Measurements from ENCODE around the gene TLX1. TPM values are rescaled to one million over a fixed set of nuclear protein-coding genes. Genes with fewer than 3 reads are reported as not detected.

TLX1 gene
- total and polyA plus RNA-seq, 8 donors: 0.58 to 7.0 TPM; not detected in 6

DNA sequence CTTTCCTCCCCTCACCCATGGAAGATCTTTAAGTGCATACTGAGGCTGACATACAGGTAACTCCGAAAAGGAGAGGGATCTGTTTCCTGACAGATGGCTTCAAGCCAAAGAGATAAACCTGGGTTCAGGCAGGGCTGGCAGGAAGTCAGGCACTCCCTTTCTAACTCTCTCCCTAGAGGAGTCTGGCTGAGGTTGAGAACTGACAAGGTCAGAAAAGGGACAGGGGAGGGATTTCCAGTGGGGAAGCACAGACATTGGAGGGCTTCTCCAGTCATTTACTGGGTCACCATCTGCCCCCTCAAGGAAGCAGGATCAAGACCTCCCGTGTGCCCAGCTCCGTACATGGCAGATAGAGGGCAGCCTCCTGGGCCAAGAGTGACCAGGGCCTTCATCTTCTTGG is 31.6 kb downstream of the TLX1 start:
- Histone ChIP-seq H3K4me3 (no peak overlapping the region), H3K9me3 (no peaks in the 10 kb centered on the region), H3K4me1 (peaks cover 0 to 16% (median 7%) of the 10 kb centered on the region in 4 donors), H3K27ac (no peak overlapping the region), H3K27me3 (peaks cover 0 to 93% (median 38%) of the 10 kb centered on the region in 3 donors), H3K36me3 (no peaks in the 10 kb centered on the region)
- peak in 1 of 2 donors; percentile 43 for DNase-seq
- no peak for TF ChIP-seq EP300 (IDR thresholded peaks at IDR 0.05)
- TF ChIP-seq, protein P1, sequence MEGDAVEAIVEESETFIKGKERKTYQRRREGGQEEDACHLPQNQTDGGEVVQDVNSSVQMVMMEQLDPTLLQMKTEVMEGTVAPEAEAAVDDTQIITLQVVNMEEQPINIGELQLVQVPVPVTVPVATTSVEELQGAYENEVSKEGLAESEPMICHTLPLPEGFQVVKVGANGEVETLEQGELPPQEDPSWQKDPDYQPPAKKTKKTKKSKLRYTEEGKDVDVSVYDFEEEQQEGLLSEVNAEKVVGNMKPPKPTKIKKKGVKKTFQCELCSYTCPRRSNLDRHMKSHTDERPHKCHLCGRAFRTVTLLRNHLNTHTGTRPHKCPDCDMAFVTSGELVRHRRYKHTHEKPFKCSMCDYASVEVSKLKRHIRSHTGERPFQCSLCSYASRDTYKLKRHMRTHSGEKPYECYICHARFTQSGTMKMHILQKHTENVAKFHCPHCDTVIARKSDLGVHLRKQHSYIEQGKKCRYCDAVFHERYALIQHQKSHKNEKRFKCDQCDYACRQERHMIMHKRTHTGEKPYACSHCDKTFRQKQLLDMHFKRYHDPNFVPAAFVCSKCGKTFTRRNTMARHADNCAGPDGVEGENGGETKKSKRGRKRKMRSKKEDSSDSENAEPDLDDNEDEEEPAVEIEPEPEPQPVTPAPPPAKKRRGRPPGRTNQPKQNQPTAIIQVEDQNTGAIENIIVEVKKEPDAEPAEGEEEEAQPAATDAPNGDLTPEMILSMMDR (IDR thresholded peaks at IDR 0.05): peak in 1 of 7 experiments; percentile 6
- WGBS, 5 donors: 18 to 45% (median 22%) methylated on average over 3 of the region's 3 CpGs
- intact Hi-C loops (cut with DNase I; ENCODE audit: low total_unique reads): no loop called here

DNA sequence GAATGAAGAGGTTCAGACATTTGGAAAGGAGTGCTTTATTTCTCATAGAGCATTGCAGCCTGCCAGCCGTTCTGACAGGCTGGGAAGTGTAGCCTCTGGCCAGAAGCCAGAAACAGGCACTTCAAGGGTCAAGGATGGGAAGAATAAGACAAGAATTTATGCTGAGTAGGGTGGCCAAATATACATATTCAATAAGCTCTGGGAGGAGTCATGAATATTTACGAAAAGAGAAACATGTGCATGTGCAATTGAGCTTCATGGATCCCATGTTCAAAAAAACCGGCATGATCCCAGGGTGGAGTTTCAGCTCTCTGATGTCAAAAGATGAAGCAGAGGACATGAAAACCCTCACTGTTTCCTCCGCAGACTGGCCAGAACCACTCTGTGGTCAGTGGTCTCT is 32.9 kb downstream of the TLX1 start:
- Histone ChIP-seq H3K27me3 (peaks cover 0 to 93% (median 37%) of the 10 kb centered on the region in 3 donors), H3K36me3 (no peaks in the 10 kb centered on the region), H3K27ac (no peak overlapping the region), H3K4me1 (peaks cover 0 to 16% (median 7%) of the 10 kb centered on the region in 4 donors), H3K9me3 (peaks cover 0 to 2% (median 0%) of the 10 kb centered on the region in 4 donors), H3K4me3 (no peak overlapping the region)
- DNase-seq: no peak
- TF ChIP-seq, protein P1 (IDR thresholded peaks at IDR 0.05): no peak
- TF ChIP-seq POLR2AphosphoS5 (IDR thresholded peaks at IDR 0.05) (no peak), POLR2A (IDR thresholded peaks at IDR 0.05) (no peak)
- intact Hi-C loops (cut with DNase I; ENCODE audit: low total_unique reads): no loop called here
- 44 to 57% (median 55%) methylated on average over 4 of the region's 4 CpGs for WGBS, 5 donors

DNA sequence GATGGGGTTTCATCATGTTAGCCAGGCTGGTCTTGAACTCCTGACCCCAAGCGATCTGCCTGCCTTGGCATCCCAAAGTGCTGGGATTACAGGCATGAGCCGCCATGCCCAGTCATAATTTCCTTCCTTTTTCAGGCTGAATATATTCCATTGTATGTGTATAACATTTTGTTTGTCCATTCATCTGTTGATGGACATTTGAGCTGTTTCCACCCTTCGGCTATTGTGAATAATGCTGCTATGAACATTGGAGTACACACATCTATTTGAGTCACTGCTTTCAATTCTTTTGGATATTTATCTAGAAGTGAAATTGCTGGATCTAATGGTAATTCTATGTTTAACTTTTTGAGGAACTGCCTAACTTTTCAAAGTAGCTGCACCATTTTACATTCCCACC is 34.6 kb downstream of the TLX1 start:
- Histone ChIP-seq H3K4me3 (no peak overlapping the region), H3K36me3 (no peaks in the 10 kb centered on the region), H3K9me3 (peaks cover 0 to 3% (median 0%) of the 10 kb centered on the region in 4 donors), H3K4me1 (peaks cover 0 to 16% (median 7%) of the 10 kb centered on the region in 4 donors), H3K27me3 (peaks cover 0 to 95% (median 30%) of the 10 kb centered on the region in 3 donors), H3K27ac (no peak overlapping the region)
- 73 to 85% (median 79%) methylated on average over 3 of the region's 3 CpGs for WGBS, 5 donors
- no peak for TF ChIP-seq POLR2AphosphoS5 (IDR thresholded peaks at IDR 0.05)
- TF ChIP-seq, protein P1 (IDR thresholded peaks at IDR 0.05): no peak
- TF ChIP-seq EP300 (IDR thresholded peaks at IDR 0.05): no peak
- no peak for TF ChIP-seq POLR2A (IDR thresholded peaks at IDR 0.05)
- intact Hi-C loops (cut with DNase I; ENCODE audit: low total_unique reads): no loop called here
- DNase-seq: no peak

- intact Hi-C loops (cut with DNase I; ENCODE audit: low total_unique reads): no loop called here
- H3K4me3 ChIP-seq: no peak overlapping the region
- DNase-seq: no peak
- H3K9me3 ChIP-seq: peaks cover 0 to 3% (median 0%) of the 10 kb centered on the region in 4 donors
- TF ChIP-seq POLR2AphosphoS5 (IDR thresholded peaks at IDR 0.05) (no peak), EP300 (IDR thresholded peaks at IDR 0.05) (no peak), POLR2A (IDR thresholded peaks at IDR 0.05) (no peak)
- TF ChIP-seq, protein P1 (IDR thresholded peaks at IDR 0.05): no peak
- peaks cover 0 to 15% (median 7%) of the 10 kb centered on the region in 4 donors for H3K4me1 ChIP-seq
- H3K27ac ChIP-seq: no peak overlapping the region
- 90 to 96% (median 93%) methylated on average over 2 of the region's 2 CpGs for WGBS, 5 donors
- peaks cover 0 to 95% (median 23%) of the 10 kb centered on the region in 3 donors for H3K27me3 ChIP-seq
- H3K36me3 ChIP-seq: no peaks in the 10 kb centered on the region
Observed at GRCh38 chr10:101166430-101166829, 35.3 kb downstream of the TLX1 start.
